Neutrophil (primary cell): ENCODE measurements around the gene TESMIN.
A peak's percentile ranks its signal among the peaks of the same experiment; 100 is the strongest.

Experiments used
- H3K27ac ChIP-seq: fragments of 200-600 bp; sonication (generic); 2 replicates; pipeline ENCODE4 v1.5.1; 2016; ENCODE audit warnings: mild to moderate bottlenecking, moderate library complexity
- H3K27me3 ChIP-seq: fragments of 200-600 bp; sonication (generic); 2 replicates; pipeline ENCODE4 v1.6.0; 2016; ENCODE audit warnings: mild to moderate bottlenecking
- H3K36me3 ChIP-seq: fragments of 200-600 bp; sonication (generic); 2 replicates; pipeline ENCODE4 v1.5.1; 2017
- H3K4me1 ChIP-seq, 2 experiments: fragments of 200-600 bp in 1 of 2; sonication (generic) in 1 of 2; 1 replicate in 1 of 2; 2 replicates in 1 of 2; pipeline versions ENCODE4 v1.5.1 to v1.6.1; 2013 to 2016; ENCODE audit warnings: low read depth in 1 of 2, low read length in 1 of 2, mild to moderate bottlenecking in 1 of 2, moderate library complexity in 1 of 2; ENCODE audit not compliant: control insufficient read depth in 1 of 2, insufficient read depth in 1 of 2
- H3K4me3 ChIP-seq, 2 experiments: fragments of 200-600 bp in 1 of 2; sonication (generic) in 1 of 2; 1 replicate in 1 of 2; 2 replicates in 1 of 2; pipeline ENCODE4 v1.5.1; 2013 to 2016; ENCODE audit warnings: low read depth in 1 of 2, low read length in 1 of 2, mild to moderate bottlenecking in 1 of 2, moderate library complexity in 1 of 2
- H3K9me3 ChIP-seq: fragments of 200-600 bp; sonication (generic); 2 replicates; pipeline ENCODE4 v1.5.1; 2016
- TF ChIP-seq, protein P1 (sequence below): fragments of 200-600 bp; sonication (generic); IDR thresholded peaks from 2 replicates; pipeline ENCODE4 v1.5.1; 2016; ENCODE audit warnings: antibody characterized with exemption

TESMIN gene, protein sequence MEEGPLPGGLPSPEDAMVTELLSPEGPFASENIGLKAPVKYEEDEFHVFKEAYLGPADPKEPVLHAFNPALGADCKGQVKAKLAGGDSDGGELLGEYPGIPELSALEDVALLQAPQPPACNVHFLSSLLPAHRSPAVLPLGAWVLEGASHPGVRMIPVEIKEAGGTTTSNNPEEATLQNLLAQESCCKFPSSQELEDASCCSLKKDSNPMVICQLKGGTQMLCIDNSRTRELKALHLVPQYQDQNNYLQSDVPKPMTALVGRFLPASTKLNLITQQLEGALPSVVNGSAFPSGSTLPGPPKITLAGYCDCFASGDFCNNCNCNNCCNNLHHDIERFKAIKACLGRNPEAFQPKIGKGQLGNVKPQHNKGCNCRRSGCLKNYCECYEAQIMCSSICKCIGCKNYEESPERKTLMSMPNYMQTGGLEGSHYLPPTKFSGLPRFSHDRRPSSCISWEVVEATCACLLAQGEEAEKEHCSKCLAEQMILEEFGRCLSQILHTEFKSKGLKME

GRCh38 chr11:68751331-68751856 lies at the start of gene TESMIN:
TESMIN (minus strand) TSS chr11:68751520; CDS start chr11:68750660, 860 bp downstream.
- TF ChIP-seq, protein P1, sequence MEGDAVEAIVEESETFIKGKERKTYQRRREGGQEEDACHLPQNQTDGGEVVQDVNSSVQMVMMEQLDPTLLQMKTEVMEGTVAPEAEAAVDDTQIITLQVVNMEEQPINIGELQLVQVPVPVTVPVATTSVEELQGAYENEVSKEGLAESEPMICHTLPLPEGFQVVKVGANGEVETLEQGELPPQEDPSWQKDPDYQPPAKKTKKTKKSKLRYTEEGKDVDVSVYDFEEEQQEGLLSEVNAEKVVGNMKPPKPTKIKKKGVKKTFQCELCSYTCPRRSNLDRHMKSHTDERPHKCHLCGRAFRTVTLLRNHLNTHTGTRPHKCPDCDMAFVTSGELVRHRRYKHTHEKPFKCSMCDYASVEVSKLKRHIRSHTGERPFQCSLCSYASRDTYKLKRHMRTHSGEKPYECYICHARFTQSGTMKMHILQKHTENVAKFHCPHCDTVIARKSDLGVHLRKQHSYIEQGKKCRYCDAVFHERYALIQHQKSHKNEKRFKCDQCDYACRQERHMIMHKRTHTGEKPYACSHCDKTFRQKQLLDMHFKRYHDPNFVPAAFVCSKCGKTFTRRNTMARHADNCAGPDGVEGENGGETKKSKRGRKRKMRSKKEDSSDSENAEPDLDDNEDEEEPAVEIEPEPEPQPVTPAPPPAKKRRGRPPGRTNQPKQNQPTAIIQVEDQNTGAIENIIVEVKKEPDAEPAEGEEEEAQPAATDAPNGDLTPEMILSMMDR = peak; percentile 43
- H3K27ac ChIP-seq = peak within 1 kb of the TSS; percentile 80
- peaks cover 29 to 36% of the 10 kb centered on the region in 2 experiments for H3K4me1 ChIP-seq
- H3K9me3 ChIP-seq = no peaks in the 10 kb centered on the region
- no peaks in the 10 kb centered on the region for H3K27me3 ChIP-seq
- H3K4me3 ChIP-seq = peak within 1 kb of the TSS; percentile 58 to 71
- H3K36me3 ChIP-seq = peaks cover 11% of the 10 kb centered on the region

- Histone ChIP-seq H3K36me3 (peaks cover 62% of the 10 kb centered on the region), H3K4me1 (no peaks in the 10 kb centered on the region), H3K27ac (no peak overlapping the region), H3K9me3 (no peaks in the 10 kb centered on the region), H3K27me3 (no peaks in the 10 kb centered on the region), H3K4me3 (no peak overlapping the region)
- TF ChIP-seq, protein P1 = peak; percentile 62
These were observed 47.0 kb upstream of the TESMIN start for GRCh38 chr11:68798221-68798813.

DNA sequence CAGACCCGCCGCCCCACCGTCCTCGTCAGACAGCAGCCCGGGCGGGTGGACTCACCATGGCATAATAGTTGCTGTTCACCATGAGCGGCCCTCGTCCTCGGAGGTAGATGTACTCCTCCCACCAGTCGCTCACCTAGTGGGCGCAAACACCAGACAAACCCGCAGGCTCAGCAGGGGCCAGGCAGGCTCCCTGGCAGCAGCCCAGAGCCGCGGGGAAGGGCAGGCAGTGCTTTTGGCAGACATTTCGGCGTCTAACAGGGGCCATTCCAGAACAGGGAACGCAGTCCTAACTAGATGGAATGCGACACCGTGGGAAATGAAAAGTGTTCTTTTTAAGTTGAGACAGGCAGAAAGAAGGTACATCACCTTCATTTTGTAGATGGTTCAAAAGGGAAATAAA lies 45.5 kb upstream of the TESMIN start:
- no peaks in the 10 kb centered on the region for H3K27me3 ChIP-seq
- H3K4me3 ChIP-seq = no peak overlapping the region
- peaks cover 65% of the 10 kb centered on the region for H3K36me3 ChIP-seq
- no peaks in the 10 kb centered on the region for H3K4me1 ChIP-seq
- no peak overlapping the region for H3K27ac ChIP-seq
- TF ChIP-seq, protein P1 = no peak
- no peaks in the 10 kb centered on the region for H3K9me3 ChIP-seq

- no peaks in the 10 kb centered on the region for H3K27me3 ChIP-seq
- no peak overlapping the region for H3K27ac ChIP-seq
- H3K9me3 ChIP-seq = no peaks in the 10 kb centered on the region
- H3K4me3 ChIP-seq = no peak overlapping the region
- H3K4me1 ChIP-seq = no peaks in the 10 kb centered on the region
- peaks cover 57% of the 10 kb centered on the region for H3K36me3 ChIP-seq
- TF ChIP-seq, protein P1 = no peak
These were observed 41.2 kb upstream of the TESMIN start for GRCh38 chr11:68792400-68792966.

DNA sequence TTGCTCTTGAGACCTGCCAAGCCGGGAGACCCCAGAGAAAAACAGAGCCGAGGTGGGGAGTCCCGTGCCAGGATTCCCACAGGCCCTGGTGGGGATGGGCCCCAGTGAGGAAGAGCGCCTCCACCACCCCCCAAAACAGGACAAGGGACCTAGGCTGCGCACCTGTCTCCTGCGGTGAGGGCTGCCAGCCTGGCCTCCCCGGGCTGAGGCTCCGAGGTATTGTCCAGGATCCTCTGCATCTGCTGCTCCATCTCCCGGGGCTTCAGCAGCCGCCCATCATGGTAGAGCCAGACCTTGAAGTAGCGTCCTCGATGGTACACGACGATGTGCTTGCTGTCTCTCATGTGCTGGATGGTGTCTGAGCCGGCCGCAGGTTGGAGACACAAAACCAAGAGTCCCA lies 33.3 kb upstream of the TESMIN start:
- Histone ChIP-seq H3K4me1 (no peaks in the 10 kb centered on the region), H3K36me3 (peaks cover 67% of the 10 kb centered on the region), H3K9me3 (no peaks in the 10 kb centered on the region), H3K27ac (no peak overlapping the region), H3K27me3 (no peaks in the 10 kb centered on the region), H3K4me3 (no peak overlapping the region)
- TF ChIP-seq, protein P1 = no peak
